Measurements from ENCODE around the gene GNE.
"Not testable (repeated sequence)": the region's sequence is repeated elsewhere in the genome, so short reads cannot be mapped to it uniquely, and the experiment has no call there.

The GNE gene, protein sequence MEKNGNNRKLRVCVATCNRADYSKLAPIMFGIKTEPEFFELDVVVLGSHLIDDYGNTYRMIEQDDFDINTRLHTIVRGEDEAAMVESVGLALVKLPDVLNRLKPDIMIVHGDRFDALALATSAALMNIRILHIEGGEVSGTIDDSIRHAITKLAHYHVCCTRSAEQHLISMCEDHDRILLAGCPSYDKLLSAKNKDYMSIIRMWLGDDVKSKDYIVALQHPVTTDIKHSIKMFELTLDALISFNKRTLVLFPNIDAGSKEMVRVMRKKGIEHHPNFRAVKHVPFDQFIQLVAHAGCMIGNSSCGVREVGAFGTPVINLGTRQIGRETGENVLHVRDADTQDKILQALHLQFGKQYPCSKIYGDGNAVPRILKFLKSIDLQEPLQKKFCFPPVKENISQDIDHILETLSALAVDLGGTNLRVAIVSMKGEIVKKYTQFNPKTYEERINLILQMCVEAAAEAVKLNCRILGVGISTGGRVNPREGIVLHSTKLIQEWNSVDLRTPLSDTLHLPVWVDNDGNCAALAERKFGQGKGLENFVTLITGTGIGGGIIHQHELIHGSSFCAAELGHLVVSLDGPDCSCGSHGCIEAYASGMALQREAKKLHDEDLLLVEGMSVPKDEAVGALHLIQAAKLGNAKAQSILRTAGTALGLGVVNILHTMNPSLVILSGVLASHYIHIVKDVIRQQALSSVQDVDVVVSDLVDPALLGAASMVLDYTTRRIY

DNA sequence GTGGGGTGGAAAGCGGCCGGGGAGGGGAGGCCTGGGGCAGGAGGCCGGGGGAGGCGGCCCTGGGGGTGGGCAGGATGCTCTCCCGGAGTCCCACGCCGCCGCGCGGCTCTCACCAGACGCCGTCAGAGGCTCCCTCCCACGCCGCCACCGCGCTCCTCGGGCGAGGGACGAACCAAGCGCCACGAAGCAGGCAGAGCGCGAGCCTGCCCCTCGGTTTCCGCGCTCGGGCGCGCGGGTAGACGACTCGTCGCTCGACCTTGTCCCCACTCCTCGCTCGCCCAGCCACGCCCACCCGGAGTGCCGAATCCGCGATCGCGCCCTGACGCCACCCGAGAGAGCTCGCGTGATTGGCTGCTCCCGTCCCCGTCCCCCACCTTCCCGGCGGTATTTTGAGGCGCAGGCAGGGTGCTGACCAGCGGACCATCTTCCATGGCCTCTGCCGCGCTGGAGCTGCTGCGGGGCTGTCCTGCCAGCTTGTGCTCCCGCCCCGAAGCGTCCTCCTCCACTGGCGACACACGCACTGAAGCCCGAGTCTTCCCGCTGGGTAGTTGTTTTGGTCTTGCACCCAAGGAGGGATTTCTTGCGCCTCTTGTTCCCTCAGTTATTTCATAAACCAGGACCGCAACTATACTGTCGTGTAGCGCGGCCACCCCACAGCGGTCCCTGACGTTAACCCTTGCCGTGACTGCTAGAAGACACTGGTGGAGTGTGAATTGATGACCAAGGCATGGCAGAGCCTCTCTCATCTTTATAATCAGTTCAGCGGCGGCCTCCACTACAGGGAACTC, at the start of gene GNE:
GNE (minus strand) TSS at position 241 of the 788 bp plus-strand sequence. CDS start 9,093 bp downstream, outside the sequence.
- no peaks in the 10 kb centered on the region for H3K9me3 Mint-ChIP-seq
- peaks cover 15% of the 10 kb centered on the region for H3K4me1 Mint-ChIP-seq (ENCODE audit: low read depth)
- intact Hi-C loops (cut with micrococcal nuclease) = loop anchor here (5.0 kb wide), 1 partner anchor 66 kb away; the partner anchor contains the start of gene CLTA
- H3K36me3 Mint-ChIP-seq (ENCODE audit: low read depth) = peaks cover 6% of the 10 kb centered on the region
- H3K27ac Mint-ChIP-seq = peak within 1 kb of the TSS; percentile 96
- peak within 1 kb of the TSS; percentile 92 for H3K4me3 Mint-ChIP-seq
- H3K27me3 Mint-ChIP-seq = no peaks in the 10 kb centered on the region

DNA sequence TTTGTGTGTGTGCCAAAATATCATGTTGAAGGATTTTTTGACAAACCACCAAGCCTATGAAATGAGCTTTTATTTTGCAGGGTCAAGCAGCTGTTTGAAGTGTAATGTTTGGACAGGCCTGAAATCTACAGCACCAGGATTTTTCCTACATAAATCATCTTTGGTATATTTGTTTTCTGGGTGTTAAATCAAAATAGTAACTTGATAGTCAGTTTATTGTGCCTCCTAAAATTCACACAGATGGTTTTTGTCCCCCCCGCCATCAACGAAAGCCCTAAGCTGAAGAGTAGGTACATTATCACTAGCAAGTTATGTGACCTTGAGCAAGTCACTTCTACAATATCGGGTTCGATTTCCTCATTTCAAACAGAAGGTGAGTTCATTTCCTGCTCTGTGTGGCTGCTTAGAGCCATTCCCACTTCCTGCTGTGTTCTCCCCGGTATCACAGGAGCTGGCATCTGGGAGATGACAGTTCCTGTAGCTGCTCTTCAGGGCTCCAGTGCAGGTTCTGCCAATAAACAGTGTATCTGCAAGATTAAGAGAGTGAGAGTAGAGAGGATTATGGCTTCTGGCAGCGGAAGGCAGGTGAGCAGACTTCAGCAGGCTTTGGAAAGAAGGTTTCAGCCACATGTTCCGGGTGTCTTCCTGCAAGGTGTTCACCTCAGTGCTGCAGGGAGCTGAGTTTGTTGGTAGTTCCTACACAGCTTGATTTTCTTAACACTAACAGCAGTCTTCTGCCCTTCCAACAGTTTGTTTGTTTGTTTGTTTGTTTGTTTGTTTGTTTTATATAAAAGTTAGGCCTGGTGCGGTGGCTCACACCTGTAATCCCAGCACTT, 48.4 kb upstream of the GNE start:
- intact Hi-C loops (cut with micrococcal nuclease) = no loop called here
- Mint-ChIP-seq H3K9me3 (no peaks in the 10 kb centered on the region), H3K4me3 (no peak overlapping the region), H3K36me3 (ENCODE audit: low read depth) (no peaks in the 10 kb centered on the region), H3K27me3 (no peaks in the 10 kb centered on the region), H3K4me1 (ENCODE audit: low read depth) (peaks cover 7% of the 10 kb centered on the region), H3K27ac (no peak overlapping the region)

DNA sequence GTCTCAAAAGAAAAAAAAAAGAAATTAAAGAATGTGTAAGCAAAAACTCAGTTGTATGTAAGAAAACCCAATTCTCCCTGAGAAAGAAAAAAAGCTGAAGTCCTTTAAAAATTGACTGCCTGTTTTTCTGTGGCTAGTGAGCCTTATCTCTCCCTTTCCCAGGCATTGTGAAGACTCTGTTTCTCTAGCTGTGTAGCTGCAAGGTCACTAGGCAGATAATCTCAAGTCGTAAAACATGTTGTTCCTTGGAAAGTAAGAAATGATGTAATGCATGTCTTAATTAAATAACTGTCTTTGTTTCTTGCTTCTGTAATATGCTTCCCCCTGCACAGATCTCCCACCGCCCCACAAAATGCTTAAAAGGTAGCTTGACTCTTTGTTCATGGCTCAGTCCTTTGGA, 46.1 kb upstream of the GNE start:
- H3K27ac Mint-ChIP-seq; H3K27me3 Mint-ChIP-seq; H3K4me3 Mint-ChIP-seq; H3K9me3 Mint-ChIP-seq; H3K4me1 Mint-ChIP-seq (ENCODE audit: low read depth); intact Hi-C loops (cut with micrococcal nuclease); H3K36me3 Mint-ChIP-seq (ENCODE audit: low read depth): not testable (repeated sequence)

DNA sequence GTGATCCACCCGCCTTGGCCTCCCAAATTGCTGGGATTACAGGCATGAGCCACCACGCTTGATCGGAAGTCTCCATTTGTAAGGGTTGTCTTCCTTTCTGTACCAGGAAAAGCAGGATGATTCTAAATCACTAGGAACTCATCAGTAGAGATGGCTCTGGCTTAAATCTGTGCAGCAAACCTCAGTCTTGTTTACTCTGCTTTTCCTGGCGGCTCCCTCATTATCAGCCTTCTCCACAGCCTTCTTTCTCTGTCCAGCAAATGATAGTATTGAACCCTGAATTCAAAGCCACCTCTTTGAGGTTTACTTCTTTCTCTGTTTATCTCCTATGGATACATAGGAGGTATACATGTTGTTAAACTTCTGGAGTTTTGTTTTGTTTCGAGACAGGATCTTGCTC, 43.0 kb upstream of the GNE start:
- H3K9me3 Mint-ChIP-seq = no peaks in the 10 kb centered on the region
- H3K27ac Mint-ChIP-seq = no peak overlapping the region
- H3K4me3 Mint-ChIP-seq = no peak overlapping the region
- H3K4me1 Mint-ChIP-seq (ENCODE audit: low read depth) = no peaks in the 10 kb centered on the region
- no peaks in the 10 kb centered on the region for H3K36me3 Mint-ChIP-seq (ENCODE audit: low read depth)
- no peaks in the 10 kb centered on the region for H3K27me3 Mint-ChIP-seq
- intact Hi-C loops (cut with micrococcal nuclease) = no loop called here

DNA sequence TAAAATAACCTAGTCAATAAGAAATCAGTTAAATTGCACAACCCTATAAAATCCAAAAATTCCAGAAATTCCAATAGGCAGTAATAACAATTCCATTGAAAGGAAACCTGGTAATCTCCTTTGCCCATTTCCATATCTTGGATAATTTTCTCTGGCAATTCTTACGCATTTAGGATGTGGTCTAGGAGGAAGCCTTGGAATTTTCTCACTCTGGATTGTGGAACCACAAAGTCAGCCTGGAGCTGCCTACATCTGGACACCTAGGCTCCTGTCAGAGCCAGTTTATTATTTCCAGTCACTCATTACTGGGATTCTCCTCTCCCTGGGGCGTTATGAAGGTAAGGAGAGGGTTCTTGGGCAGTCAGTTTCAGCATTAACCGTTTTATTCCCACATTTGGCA, 40.3 kb upstream of the GNE start:
- Mint-ChIP-seq H3K4me1 (ENCODE audit: low read depth) (no peaks in the 10 kb centered on the region), H3K27me3 (no peaks in the 10 kb centered on the region), H3K4me3 (no peak overlapping the region), H3K36me3 (ENCODE audit: low read depth) (no peaks in the 10 kb centered on the region), H3K27ac (no peak overlapping the region), H3K9me3 (no peaks in the 10 kb centered on the region)
- intact Hi-C loops (cut with micrococcal nuclease) = no loop called here

DNA sequence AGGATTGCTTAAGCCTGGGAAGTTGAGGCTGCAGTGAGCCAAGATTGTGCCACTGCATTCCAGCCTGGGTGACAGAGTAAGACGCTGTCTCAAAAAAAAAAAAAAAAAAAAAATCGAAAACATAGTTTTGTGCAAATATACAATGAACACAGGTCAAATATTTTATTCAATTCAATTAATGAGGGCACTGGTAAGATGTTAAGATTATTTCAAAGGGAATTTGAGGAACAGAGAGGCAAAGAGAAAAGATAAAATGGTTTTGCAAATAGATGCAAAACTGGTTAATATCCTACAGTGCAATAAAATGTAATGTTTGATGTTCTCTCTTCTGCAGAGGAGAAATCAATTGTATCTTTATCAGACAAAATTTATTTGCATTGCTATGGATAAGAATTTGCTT, 39.5 kb upstream of the GNE start:
- no peak overlapping the region for H3K27ac Mint-ChIP-seq
- no peaks in the 10 kb centered on the region for H3K4me1 Mint-ChIP-seq (ENCODE audit: low read depth)
- H3K4me3 Mint-ChIP-seq = no peak overlapping the region
- intact Hi-C loops (cut with micrococcal nuclease) = no loop called here
- no peaks in the 10 kb centered on the region for H3K27me3 Mint-ChIP-seq
- H3K36me3 Mint-ChIP-seq (ENCODE audit: low read depth) = no peaks in the 10 kb centered on the region
- H3K9me3 Mint-ChIP-seq = no peaks in the 10 kb centered on the region

DNA sequence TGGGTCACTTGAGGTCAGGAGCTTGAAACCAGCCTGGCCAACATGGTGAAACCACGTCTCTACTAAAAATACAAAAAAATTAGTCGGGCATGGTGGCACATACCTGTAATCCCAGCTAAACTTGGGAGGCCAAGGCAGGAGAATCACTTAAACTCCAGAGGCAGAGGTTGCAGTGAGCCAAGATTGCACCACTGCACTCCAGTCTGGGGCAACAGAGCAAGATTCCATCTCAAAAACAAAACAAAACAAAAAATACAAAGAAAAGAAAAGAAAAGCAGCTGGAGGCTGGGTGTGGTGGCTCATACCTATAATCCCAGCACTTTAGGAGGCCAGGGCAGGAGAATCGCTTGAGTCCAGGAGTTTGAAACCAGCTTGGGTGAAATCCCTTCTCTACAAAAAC, 36.7 kb upstream of the GNE start:
- H3K4me3 Mint-ChIP-seq; H3K4me1 Mint-ChIP-seq (ENCODE audit: low read depth); H3K36me3 Mint-ChIP-seq (ENCODE audit: low read depth); H3K27ac Mint-ChIP-seq; H3K27me3 Mint-ChIP-seq; intact Hi-C loops (cut with micrococcal nuclease); H3K9me3 Mint-ChIP-seq: not testable (repeated sequence)

DNA sequence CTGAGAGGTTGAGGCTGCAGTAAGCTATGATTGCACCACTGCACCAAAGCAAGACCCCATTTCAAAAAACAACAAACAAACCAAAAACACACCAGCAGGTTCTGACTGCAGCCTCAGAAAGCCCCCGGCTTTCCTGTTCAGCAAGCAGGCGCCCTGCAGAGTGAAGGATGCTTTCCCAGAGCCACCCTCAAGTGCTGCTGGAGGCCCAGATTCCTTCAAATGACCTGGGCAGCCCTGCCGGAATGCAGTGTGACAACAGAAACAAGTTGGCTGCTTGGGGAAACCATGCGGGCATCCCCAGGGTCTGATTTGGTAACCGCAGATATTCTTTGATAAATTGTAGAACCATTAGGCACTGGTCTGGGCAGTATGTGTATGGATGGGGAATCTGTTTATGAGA, 35.7 kb upstream of the GNE start:
- Mint-ChIP-seq H3K4me3 (no peak overlapping the region), H3K9me3 (no peaks in the 10 kb centered on the region), H3K36me3 (ENCODE audit: low read depth) (no peaks in the 10 kb centered on the region), H3K27me3 (no peaks in the 10 kb centered on the region), H3K4me1 (ENCODE audit: low read depth) (no peaks in the 10 kb centered on the region), H3K27ac (no peak overlapping the region)
- intact Hi-C loops (cut with micrococcal nuclease) = no loop called here

DNA sequence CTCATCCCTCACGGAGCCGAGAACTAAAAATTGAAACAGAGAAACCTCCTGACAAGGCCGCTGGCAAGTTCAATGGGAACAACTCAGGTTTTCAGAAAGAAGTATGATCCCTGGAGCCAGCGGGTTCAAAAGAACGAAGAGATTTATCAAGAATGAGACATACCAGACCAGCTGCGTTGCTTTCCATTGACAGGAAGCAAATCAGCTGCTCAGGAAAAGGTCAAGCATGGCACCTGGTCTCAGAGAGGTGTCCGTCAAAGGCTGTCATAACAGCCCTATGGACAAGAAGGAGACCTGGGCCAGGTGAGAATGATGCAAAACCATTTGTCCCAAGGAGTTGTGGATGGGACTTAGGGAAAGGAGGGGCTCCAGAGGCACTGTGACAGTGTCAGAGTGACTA, 34.9 kb upstream of the GNE start:
- H3K4me3 Mint-ChIP-seq = no peak overlapping the region
- H3K27ac Mint-ChIP-seq = no peak overlapping the region
- intact Hi-C loops (cut with micrococcal nuclease) = no loop called here
- H3K4me1 Mint-ChIP-seq (ENCODE audit: low read depth) = no peaks in the 10 kb centered on the region
- no peaks in the 10 kb centered on the region for H3K27me3 Mint-ChIP-seq
- H3K36me3 Mint-ChIP-seq (ENCODE audit: low read depth) = no peaks in the 10 kb centered on the region
- no peaks in the 10 kb centered on the region for H3K9me3 Mint-ChIP-seq

DNA sequence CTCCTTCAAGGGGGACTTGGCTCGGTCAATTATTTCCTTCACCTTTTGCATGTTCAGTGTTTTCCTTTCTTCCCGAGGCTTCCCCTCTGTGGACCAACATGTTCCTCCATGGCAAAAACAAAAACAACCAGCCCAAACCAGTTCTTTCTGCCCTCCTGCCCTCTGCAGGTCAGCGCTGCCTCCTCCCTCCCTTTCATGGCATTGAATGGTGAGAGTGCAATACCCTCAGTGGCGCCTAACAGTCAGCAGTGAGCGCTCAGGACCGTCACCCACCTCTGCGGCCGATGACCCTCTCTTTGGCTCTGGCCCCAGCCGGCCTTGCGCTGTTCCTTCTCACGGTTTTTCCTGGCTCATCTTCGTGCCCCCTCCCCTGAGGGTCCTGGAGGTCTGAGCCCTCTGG, 34.4 kb upstream of the GNE start:
- Mint-ChIP-seq H3K36me3 (ENCODE audit: low read depth) (no peaks in the 10 kb centered on the region), H3K4me1 (ENCODE audit: low read depth) (no peaks in the 10 kb centered on the region), H3K9me3 (no peaks in the 10 kb centered on the region), H3K4me3 (no peak overlapping the region), H3K27ac (no peak overlapping the region), H3K27me3 (no peaks in the 10 kb centered on the region)
- intact Hi-C loops (cut with micrococcal nuclease) = no loop called here

DNA sequence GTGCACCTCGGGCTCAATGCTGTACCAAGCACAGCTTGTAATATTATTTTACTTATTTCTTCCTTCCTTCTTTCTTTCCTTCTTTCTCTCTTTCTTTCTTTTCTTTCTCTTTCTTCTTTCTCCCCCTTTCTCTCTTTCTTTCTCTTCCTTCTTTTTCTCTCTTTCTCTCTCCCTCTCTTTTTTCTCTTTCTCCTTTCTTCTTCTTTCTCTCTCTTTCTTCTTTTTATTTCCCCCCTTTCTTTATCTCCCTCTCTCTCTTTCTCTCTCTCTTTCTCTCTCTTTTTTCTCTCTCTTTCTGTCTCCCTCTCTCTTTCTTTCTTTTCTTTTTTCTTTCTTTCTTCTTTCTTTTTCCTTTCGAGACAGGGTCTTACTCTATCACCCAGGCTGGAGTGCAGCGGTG, 32.7 kb upstream of the GNE start:
- H3K27me3 Mint-ChIP-seq = no peaks in the 10 kb centered on the region

DNA sequence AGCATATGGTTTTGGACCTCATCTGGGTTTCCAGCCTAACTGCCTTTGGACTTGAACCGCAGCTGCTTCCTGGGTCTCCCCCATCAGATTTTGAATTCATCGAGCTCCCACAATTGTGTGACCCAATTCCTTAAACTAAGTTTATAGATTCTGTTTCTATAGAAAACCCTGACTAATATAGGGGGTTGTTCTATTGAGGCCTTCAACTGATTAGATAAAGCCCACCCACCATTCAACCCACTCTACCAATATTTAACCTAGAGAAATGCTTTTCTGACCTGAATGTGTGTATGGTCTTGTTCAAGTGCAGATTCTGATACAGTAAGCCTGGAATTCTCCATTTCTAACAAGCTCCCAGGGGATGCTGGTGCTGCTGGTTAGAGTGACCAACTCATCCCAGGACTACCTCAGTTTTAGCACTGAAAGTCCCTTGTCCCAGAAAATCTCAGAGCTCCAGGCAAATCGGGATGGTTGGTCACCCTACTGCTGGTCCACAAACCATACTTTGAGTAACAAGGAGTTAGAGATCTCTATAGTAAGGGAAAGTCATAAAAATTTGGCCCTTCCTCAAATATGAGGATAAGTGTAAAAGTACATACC, 31.7 kb upstream of the GNE start:
- intact Hi-C loops (cut with micrococcal nuclease) = no loop called here
- Mint-ChIP-seq H3K27me3 (no peaks in the 10 kb centered on the region), H3K9me3 (no peaks in the 10 kb centered on the region), H3K4me3 (no peak overlapping the region), H3K4me1 (ENCODE audit: low read depth) (no peaks in the 10 kb centered on the region), H3K27ac (no peak overlapping the region), H3K36me3 (ENCODE audit: low read depth) (no peaks in the 10 kb centered on the region)

More for the DNA sequence above, 32.7 kb upstream of the GNE start:
- intact Hi-C loops (cut with micrococcal nuclease) = no loop called here
- no peak overlapping the region for H3K27ac Mint-ChIP-seq
- H3K36me3 Mint-ChIP-seq (ENCODE audit: low read depth) = no peaks in the 10 kb centered on the region
- no peak overlapping the region for H3K4me3 Mint-ChIP-seq
- no peaks in the 10 kb centered on the region for H3K9me3 Mint-ChIP-seq
- no peaks in the 10 kb centered on the region for H3K4me1 Mint-ChIP-seq (ENCODE audit: low read depth)

DNA sequence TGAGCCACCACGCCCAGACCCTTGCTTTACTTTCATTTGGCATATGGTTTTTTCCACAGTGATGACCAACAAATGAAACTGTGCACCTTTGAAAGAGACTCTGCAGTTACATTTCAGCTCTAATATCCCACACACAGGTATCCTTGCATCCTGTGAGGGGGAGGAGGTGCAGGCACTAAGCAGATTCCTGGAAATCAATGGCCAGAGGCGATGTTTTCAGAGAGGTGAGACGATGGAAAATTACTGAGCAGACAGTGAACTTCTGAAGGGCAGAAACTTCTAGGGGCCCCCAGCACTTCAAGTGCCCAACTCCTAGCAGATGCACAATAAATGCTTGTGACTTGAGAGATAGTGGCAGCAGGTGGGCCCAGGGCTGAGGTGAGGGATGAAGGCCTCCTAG, 29.8 kb upstream of the GNE start:
- Mint-ChIP-seq H3K4me1 (ENCODE audit: low read depth) (no peaks in the 10 kb centered on the region), H3K36me3 (ENCODE audit: low read depth) (no peaks in the 10 kb centered on the region), H3K27me3 (no peaks in the 10 kb centered on the region), H3K27ac (no peak overlapping the region), H3K4me3 (no peak overlapping the region), H3K9me3 (no peaks in the 10 kb centered on the region)
- intact Hi-C loops (cut with micrococcal nuclease) = no loop called here
